ENCODE results near the gene RYR3.

The RYR3 gene

GRCh38 chr15:33902043-33902442, 591.3 kb downstream of the RYR3 start:
- no peak overlapping the region for H3K27ac ChIP-seq
- no peak overlapping the region for H3K4me3 ChIP-seq

DNA sequence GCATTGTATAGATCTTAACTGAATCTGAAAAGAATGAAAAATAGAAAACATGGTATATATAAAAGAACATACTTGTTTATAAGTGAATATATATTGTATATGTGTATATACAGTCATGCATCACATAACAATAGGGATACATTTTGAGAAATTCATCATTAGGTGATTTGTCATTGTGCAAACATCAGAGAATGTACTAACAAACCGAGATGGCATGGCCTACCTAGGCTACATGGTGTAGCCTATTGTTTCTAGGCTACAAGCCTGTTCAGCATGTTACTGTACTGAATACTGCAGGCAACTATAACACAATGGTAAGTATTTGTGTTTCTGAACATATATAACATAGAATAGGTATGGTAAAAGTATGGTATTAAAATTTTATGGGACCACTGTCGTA, 592.9 kb downstream of the RYR3 start:
- H3K27ac ChIP-seq = no peak overlapping the region
- no peak overlapping the region for H3K4me3 ChIP-seq

GRCh38 chr15:33907326-33907725, 596.6 kb downstream of the RYR3 start:
- H3K4me3 ChIP-seq = no peak overlapping the region
- no peak overlapping the region for H3K27ac ChIP-seq

GRCh38 chr15:33908406-33908805, 597.6 kb downstream of the RYR3 start:
- H3K4me3 ChIP-seq = no peak overlapping the region
- no peak overlapping the region for H3K27ac ChIP-seq

DNA sequence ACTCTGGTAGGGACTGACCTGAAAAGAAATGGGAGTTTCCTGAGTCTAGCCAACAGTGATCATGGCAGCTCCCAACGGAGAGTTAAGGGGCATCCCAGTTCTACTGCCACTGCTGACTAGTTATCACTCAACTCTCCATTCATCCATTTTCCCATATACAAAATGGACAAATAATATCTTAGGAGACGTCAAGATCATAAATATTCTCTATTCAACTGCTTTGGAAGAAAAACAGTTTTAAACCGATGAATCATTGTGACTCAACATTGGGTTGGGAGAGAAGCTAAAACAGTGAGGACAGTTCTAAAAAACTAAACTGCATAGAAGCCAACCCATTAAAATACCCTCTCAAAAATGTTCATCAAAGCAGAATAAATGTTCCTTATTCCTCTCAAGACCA, 600.0 kb downstream of the RYR3 start:
- no peak overlapping the region for H3K27ac ChIP-seq
- no peak overlapping the region for H3K4me3 ChIP-seq

- no peak overlapping the region for H3K4me3 ChIP-seq
- no peak overlapping the region for H3K27ac ChIP-seq
Measured at GRCh38 chr15:33912326-33912725, 601.6 kb downstream of the RYR3 start.

GRCh38 chr15:33913459-33913858, 602.7 kb downstream of the RYR3 start:
- Histone ChIP-seq H3K4me3 (no peak overlapping the region), H3K27ac (no peak overlapping the region)
